AG10803 (cell line): ENCODE data around the gene SEC23IP.

Source experiments
- DNase-seq: peaks from one replicate; pipeline ENCODE4 v3.0.0; 2010; ENCODE audit warnings: low read depth
- H3K4me3 ChIP-seq: 2 replicates; pipeline ENCODE4 v1.5.1; 2011; ENCODE audit warnings: mild to moderate bottlenecking, low read length, control low read depth
- CTCF ChIP-seq: conservative IDR thresholded peaks from 2 replicates; pipeline ENCODE4 v1.5.1; 2011; ENCODE audit warnings: mild to moderate bottlenecking, low read length, control low read depth, inconsistent platforms

SEC23IP gene

DNA sequence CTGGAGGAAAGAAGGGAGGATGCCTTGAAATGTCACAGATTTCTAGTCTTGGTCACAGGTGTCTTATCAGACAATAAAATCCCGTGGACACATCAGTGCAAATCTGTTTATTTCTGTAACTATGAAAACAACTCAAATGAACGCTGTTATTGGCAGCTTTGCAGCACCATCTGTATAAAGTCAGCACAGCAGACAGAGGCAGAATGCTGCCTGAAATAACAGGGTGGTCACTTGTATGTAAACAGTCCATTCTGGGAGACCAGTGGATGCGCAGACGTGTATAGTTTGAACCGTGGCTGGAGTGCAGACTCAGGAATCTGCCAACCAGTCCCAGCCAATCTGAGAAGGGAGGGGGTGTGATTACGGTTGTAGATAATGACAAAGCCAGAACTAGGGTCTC is 54.8 kb downstream of the SEC23IP start:
- H3K4me3 ChIP-seq = no peak overlapping the region
- DNase-seq = peak; percentile 42
- TF ChIP-seq CTCF = no peak

DNA sequence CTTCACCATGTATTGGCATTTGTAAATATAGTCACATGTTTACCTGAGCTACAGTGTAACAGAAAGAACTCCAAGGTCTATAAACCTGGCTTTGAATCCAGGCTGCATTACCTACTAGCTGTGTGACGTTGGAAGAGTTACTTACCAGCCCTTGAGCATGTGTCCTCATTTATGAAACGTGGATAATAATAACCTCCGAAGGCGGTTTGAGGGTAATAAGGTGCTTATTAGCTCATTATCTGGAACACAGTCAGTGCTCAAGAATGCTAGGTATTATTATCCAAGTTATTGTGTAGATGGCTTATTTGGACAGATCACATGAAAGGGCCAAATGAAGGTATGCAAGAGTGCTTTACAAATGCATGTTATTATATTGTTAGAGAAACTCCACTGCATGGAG is 64.9 kb downstream of the SEC23IP start:
- TF ChIP-seq CTCF = no peak
- DNase-seq = no peak
- H3K4me3 ChIP-seq = no peak overlapping the region

- H3K4me3 ChIP-seq = no peak overlapping the region
- no peak for TF ChIP-seq CTCF
- no peak for DNase-seq
These were observed 70.3 kb downstream of the SEC23IP start for GRCh38 chr10:119962837-119963236.

DNA sequence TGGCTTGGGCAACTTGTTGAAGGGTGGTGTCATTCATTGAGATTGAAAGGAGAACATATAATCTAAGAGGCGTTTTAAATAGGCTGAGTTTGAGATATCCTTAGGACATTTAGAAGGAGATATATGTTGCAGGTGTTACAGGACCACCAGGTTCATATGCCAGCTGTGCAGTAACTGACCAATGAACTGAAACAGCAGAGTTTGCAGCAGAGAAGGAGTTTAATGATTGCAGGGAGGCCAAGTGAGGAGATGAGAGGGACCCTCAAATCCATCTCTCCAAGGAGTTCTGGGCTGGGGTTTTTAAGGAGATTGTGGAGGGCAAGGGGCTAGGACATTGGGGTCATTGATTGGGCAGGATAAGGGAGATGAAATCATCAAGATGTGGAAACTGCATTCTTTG is 74.5 kb downstream of the SEC23IP start:
- DNase-seq = no peak
- H3K4me3 ChIP-seq = no peak overlapping the region
- no peak for TF ChIP-seq CTCF

DNA sequence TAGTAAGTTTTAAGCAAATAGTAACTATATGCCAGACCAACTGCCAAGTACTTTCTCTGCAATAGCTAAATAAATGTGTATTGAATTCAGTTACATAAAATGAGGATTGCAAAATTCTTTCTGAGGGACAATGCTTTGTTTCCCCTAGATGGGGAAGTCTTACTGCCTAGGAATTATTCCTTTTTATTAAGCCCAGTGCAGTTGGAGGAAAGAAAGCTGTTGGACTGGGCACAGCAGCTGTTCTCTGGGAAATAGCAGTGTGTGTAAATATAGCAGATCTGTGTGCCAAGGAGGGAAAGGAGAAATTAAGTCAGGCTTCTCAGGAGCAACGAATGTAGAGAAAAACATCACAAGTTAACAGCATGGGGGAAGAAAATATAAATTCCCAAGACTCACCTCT is 77.1 kb downstream of the SEC23IP start:
- H3K4me3 ChIP-seq = no peak overlapping the region
- no peak for TF ChIP-seq CTCF
- no peak for DNase-seq

- DNase-seq = no peak
- no peak overlapping the region for H3K4me3 ChIP-seq
- TF ChIP-seq CTCF = no peak
These were observed 77.6 kb downstream of the SEC23IP start for GRCh38 chr10:119970107-119970506.

DNA sequence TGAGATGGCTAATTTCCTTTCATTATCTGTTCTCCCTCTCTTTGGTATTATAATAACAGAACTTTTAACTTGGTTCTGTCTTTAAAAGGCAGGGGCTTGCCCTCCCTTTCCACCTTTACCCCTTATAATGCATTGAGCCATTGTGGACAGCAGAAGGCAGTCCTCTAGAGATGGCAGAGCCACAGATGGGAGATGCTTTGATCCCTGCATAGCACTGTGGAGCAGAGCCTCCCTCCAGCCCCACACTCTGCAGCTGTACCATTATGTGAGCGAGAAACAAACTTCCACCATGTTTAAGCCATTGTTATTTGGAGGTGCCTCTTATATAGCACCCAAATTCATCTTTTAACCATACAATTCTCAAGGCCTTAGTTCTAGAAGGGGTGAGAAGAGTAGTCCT is 78.4 kb downstream of the SEC23IP start:
- H3K4me3 ChIP-seq = no peak overlapping the region
- no peak for DNase-seq
- no peak for TF ChIP-seq CTCF
